NCI-H526 treated with DMSO at 0.1 percent for 48 hours (cell line): ENCODE results near the gene BMP10.

Source experiments
- DNase-seq: peaks from one replicate; lab custom pipeline; 2025; lab: John Stamatoyannopoulos, UW

Gene BMP10

DNA sequence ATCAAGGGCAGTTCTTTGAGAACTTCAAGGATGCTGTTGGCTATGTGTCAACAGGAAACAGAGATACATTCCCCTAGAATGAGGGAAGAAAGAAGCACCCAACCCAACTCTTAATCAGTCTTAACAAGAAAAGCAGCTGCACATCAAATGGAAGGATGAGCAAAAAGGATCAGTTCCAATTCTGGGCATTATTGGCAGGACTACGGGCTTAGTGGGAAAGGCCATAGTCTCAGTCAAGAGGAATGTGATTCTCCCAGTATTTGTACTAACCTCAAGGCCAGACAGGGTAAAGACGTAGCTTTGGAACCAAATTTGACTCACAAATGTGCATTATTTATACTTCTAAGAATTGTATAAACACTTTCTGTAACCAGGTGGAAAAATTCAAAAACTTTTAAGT is 18.2 kb downstream of the BMP10 start:
- DNase-seq = no peak

GRCh38 chr2:68850524-68850923 is 20.7 kb downstream of the BMP10 start:
- no peak for DNase-seq

- DNase-seq = no peak
These were observed 21.6 kb downstream of the BMP10 start for GRCh38 chr2:68849579-68850030.

- no peak for DNase-seq
These were observed 23.4 kb downstream of the BMP10 start for GRCh38 chr2:68847751-68848150.

GRCh38 chr2:68846091-68846490 is 25.1 kb downstream of the BMP10 start:
- DNase-seq = no peak

GRCh38 chr2:68845043-68845442 is 26.2 kb downstream of the BMP10 start:
- DNase-seq = no peak

GRCh38 chr2:68839260-68839833 is 31.9 kb downstream of the BMP10 start:
- no peak for DNase-seq

DNA sequence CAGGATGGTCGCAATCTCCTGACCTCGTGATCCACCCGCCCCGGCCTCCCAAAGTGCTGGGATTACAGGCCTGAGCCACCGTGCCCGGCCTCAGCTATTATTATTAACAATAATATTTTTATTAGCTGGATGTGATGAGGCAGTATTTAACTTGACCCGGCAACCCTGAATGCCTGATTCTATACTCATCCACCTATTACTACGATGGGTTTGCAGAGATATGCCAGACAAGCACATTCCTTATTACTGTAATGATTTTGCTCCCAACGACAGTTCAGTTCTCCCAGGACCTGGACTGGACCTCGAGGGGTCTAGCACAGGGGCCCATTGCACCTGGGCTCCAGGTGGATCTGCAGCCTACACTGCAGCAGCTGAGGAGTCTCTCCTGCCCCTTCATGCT is 32.6 kb downstream of the BMP10 start:
- DNase-seq = no peak

- DNase-seq = no peak
These were observed 33.3 kb downstream of the BMP10 start for GRCh38 chr2:68837861-68838341.

DNA sequence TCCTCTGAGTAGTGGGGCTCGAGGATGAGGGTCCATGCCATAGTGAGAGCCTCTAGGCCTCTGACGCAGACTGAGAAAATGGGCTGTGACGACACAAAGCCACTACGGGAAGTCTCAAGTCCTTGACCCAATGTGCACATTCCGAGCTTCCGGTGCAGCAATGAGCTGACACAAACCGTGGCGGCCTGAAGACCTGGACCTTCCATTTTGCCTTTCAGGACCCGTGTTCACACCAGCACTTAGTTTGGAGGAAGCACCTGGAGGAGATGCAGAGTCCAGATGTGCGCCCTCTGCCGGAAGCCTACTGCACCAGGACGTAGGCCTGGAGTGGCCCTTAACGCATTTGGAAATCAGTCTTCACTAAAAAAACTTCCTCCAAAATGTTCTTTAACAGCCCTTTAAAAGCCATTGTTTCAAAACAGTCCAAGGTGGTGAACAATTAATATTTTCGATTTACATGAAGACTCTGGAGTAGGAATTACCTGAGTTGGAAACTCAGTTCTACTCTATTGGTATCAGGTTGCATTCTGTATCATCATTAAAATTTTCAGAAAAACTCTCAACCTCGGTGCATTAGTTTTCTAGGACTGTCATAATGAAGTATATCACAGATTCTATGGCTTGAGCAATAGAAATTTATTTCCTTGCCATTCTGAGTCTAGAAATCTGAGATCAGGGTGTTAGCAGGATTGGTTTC is 33.9 kb downstream of the BMP10 start:
- DNase-seq = no peak

DNA sequence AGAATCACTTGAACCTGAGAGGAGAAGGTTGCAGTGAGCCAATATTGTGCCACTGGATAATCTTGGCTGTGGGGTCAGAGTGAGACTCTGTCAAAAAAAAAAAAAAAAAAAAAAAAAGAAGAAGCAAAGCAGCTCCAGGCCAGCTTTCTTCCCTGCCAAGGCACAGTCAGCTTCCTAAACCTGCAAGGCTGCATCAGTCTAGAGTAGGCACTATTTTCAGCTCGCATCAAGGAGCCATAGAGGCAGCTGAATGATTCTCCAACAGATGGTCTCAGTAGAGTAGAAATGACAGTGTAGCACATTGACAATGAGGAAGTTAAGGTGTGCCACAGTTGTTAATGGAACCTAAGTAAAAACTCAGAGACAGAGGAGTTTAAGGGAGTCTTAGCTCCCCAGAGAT is 35.6 kb downstream of the BMP10 start:
- DNase-seq = no peak

GRCh38 chr2:68834737-68835376 is 36.3 kb downstream of the BMP10 start:
- DNase-seq = no peak

DNA sequence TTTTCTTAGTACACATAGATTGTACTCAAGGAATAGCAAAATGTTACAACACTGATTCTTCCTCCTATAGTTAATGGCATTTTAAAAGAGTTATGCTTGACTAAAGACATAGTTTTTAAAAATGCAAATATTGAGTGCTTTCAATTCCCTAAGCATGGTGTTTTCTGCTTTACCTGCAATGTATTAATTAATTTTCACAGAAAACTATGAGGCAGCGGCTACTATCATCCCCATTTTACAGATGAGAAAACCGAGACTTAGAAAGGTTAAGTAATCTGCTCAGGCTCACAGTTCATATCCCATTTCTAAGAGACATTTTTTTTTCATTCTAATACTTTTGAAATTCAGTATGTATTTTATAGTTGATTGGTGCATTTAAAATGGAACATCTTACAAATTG is 38.0 kb downstream of the BMP10 start:
- DNase-seq = no peak

GRCh38 chr2:68832233-68832869 is 38.8 kb downstream of the BMP10 start:
- no peak for DNase-seq

GRCh38 chr2:68831686-68832232 is 39.4 kb downstream of the BMP10 start:
- DNase-seq = no peak

- no peak for DNase-seq
These were observed 41.4 kb downstream of the BMP10 start for GRCh38 chr2:68829749-68830148.

DNA sequence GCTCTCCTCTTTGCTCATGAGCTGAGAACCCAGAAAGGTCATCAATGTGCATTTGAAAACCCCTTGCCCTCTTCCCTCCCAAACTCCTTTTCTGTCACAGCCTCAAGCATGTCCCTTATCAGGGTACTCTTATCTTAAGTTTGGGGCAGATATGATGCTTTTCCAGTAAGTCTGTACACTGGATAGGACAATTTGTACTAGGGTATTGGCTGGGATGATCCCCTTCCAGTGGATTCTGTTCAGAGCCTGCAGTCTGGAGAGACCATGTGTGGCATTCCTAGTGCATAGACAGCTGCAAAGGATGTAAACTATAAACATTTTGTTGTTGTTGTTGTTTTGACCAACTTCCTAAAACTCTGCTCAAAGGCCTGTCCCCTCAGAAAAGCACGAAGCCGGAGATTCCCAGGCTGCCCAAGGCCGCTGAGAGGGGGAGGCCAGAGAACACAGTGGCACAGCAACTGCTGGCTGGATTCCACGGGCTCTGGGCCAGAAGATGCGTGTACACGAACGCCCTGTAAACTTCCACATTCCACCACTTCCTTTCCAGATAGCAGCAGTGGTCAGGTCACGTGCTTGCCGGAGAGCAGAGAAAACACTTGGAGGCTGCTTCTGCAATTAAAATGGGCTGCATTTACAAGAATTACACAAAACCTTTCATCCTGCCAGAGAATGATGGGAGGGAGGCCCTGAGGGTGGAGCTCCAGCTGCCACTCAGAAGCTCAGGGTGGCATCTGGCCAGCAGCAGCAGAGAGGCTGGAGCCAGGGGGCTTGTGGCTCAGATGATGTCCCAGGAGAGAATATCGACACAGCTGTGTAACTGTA is 42.1 kb downstream of the BMP10 start:
- DNase-seq = no peak

DNA sequence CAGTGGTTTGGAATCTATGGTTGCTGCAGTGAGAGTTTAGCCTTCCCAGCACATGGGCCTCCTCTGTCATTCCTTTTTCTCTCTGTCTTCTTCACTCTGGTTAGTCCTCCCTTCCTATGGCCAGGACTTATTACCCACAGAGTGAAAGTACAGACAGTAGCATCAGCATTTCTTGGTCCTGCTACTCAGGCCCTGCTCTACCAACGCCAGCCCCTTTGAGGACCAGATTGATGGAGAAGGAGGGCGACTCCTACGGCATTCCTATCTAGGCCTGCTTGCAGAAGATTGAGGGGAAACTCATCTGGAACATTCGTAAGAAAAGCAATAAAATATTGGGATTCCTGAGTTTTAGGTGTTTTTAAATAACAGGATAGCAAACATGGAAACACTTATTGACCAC is 43.5 kb downstream of the BMP10 start:
- DNase-seq = no peak

DNA sequence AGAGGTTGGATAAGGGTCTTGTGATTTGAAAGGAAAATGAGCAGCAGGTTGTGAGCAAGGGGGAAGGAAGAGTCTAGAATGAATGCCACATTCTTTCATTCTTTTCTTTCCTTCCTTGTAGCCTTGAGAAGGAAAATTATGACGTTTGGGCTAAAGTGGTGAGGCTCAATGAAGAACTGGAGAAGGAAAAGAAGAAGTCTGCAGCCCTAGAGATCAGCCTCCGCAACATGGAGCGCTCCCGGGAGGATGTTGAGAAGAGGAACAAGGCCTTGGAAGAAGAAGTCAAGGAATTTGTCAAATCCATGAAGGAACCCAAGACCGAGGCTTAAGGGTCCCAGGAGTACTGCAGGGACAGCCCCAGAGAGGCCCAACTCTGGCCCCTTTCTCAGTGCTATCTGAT is 45.3 kb downstream of the BMP10 start:
- DNase-seq = no peak

DNA sequence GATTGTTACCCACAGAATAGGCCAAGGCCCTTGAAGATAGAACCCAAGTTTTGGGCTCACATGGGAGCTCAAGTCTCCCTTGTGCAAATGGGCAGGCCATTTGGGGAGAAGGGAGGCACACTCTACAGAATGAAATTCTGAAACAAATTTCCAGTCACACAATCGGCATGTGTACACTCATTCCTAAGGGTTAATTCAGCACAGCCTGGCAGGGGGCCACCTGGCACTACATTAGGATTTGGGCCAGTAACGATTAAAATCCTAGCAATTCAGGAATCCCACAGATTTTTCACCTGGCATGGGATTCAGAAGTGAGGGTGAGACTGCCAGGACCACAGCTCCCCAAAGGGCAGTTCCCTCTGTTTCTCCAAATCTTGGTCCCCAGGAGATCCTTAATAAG is 46.4 kb downstream of the BMP10 start:
- DNase-seq = no peak

DNA sequence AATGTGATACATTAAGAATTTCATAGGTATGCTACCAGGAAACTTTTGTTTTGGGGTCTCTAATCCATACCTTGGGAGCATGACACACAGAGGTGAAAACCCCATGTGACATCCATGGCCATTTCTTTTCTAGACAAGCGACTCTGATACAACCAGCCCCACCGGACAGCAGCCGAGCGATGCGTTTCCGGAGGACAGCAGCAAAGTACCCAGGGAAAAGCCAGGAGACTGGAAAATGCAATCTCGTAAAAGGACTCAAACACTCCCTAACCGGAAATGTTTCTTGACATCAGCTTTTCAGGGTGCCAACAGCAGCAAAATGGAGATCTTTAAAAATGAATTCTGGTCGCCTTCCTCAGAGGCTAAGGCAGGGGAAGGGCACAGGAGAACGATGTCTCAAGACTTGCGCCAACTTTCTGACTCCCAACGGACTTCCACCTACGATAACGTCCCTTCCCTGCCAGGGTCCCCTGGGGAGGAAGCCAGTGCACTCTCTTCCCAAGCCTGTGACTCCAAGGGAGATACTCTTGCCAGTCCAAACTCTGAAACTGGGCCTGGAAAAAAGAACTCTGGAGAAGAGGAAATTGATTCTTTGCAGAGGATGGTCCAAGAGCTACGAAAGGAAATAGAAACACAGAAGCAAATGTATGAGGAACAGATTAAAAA is 48.9 kb downstream of the BMP10 start:
- no peak for DNase-seq
